ENCODE measurements around the gene UBA7.

The UBA7 gene, protein sequence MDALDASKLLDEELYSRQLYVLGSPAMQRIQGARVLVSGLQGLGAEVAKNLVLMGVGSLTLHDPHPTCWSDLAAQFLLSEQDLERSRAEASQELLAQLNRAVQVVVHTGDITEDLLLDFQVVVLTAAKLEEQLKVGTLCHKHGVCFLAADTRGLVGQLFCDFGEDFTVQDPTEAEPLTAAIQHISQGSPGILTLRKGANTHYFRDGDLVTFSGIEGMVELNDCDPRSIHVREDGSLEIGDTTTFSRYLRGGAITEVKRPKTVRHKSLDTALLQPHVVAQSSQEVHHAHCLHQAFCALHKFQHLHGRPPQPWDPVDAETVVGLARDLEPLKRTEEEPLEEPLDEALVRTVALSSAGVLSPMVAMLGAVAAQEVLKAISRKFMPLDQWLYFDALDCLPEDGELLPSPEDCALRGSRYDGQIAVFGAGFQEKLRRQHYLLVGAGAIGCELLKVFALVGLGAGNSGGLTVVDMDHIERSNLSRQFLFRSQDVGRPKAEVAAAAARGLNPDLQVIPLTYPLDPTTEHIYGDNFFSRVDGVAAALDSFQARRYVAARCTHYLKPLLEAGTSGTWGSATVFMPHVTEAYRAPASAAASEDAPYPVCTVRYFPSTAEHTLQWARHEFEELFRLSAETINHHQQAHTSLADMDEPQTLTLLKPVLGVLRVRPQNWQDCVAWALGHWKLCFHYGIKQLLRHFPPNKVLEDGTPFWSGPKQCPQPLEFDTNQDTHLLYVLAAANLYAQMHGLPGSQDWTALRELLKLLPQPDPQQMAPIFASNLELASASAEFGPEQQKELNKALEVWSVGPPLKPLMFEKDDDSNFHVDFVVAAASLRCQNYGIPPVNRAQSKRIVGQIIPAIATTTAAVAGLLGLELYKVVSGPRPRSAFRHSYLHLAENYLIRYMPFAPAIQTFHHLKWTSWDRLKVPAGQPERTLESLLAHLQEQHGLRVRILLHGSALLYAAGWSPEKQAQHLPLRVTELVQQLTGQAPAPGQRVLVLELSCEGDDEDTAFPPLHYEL

DNA sequence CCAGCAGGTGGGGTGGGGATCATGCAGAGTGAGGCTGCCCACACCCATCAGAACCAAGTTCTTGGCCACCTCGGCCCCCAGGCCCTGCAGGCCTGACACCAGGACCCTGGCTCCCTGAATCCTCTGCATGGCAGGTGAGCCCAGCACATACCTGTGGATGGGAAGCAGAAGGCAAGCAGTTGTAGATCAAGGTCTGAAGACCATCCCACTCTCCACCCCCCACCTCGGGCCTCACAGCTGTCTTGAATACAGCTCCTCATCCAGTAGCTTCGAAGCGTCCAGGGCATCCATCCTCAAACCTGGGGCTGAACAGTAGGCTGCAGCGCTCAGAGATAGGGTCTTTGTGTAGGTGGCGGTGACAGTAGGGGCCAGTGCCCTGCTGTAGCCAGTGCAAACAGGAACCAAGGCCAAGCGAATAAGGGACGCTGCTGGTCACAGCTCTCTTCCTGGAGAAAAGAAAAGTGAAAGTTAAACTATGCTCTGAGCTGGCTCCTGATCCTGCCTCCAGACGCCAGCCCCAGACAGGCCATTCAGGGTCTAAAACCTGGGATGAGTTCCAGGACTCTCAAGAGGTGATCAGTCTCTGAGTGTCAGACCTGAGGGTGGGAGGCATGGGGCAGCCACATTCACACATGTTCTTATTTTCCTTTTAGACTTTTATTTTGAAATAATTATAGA is at the start of gene UBA7:
TSS of gene UBA7 (minus strand) at position 457 of the 678 bp plus-strand sequence. CDS start at position 291, 166 bp downstream.
- Mint-ChIP-seq H3K4me3 (peak within 1 kb of the TSS; percentile 93), H3K36me3 (ENCODE audit: insufficient read depth) (peaks cover 18% of the 10 kb centered on the region), H3K27me3 (no peaks in the 10 kb centered on the region), H3K9me3 (no peaks in the 10 kb centered on the region), H3K27ac (ENCODE audit: low read depth) (peak within 1 kb of the TSS; percentile 93), H3K4me1 (peaks cover 22% of the 10 kb centered on the region)
- DNase-seq (ENCODE audit: low spot score in 2 of 2) (no peak), ATAC-seq (replicated peaks; ENCODE audit: extremely low read depth, poor library complexity, severe bottlenecking) (peak; percentile 85)

DNA sequence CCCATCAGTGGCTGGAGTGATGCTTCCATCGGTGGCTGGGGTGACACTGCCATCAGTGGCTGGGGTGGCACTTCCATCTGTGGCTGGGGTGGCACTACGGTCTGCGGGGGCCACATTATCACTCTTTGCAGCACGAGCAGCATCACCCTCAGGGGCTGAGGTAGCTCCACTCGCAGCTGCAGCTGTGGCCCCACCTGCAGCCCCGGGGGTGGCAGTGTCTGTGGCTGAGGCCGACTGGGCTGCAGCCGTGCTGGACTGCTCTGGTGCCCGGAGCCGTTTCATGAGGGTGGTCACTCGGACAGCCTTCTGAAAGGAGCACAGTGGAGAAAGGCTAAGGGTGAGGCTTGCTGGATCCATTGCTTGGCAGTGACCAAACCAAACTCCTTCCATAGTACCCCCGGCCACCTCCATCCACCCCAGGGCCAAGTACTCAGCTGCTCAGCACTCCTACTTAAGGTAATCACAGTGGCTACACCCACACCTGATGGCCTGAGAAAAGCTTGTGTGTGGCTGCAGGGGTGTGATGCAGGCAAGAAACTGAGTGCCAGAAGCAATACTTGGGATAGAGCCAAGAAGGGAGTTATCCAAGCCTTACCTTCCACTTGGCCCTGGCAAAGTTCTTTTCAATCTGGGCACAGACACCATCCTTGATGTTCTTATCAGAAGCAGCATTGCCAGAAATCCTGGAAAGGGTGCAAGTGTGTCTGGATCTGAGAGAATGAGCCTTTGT is 46.0 kb upstream of the UBA7 start:
- H3K9me3 Mint-ChIP-seq = no peaks in the 10 kb centered on the region
- H3K27ac Mint-ChIP-seq (ENCODE audit: low read depth) = no peak overlapping the region
- H3K36me3 Mint-ChIP-seq (ENCODE audit: insufficient read depth) = peaks cover 2% of the 10 kb centered on the region
- H3K4me3 Mint-ChIP-seq = no peak overlapping the region
- no peak for ATAC-seq (replicated peaks; ENCODE audit: extremely low read depth, poor library complexity, severe bottlenecking)
- H3K27me3 Mint-ChIP-seq = peaks cover 31% of the 10 kb centered on the region
- H3K4me1 Mint-ChIP-seq = peaks cover 6% of the 10 kb centered on the region
- no peak for DNase-seq (ENCODE audit: low spot score in 2 of 2)

GRCh38 chr3:49856181-49857005 is 42.6 kb upstream of the UBA7 start, which contains the start of gene TRAIP:
TSS of gene TRAIP (minus strand) at chr3:49856564. CDS start at chr3:49856453, 111 bp downstream.
- Mint-ChIP-seq H3K36me3 (ENCODE audit: insufficient read depth) (peaks cover 2% of the 10 kb centered on the region), H3K4me3 (peak within 1 kb of the TSS; percentile 80), H3K9me3 (no peaks in the 10 kb centered on the region), H3K27me3 (no peaks in the 10 kb centered on the region), H3K4me1 (peaks cover 6% of the 10 kb centered on the region), H3K27ac (ENCODE audit: low read depth) (peak within 1 kb of the TSS; percentile 82)
- DNase-seq (ENCODE audit: low spot score in 2 of 2) (peak; percentile 92 to 96), ATAC-seq (replicated peaks; ENCODE audit: extremely low read depth, poor library complexity, severe bottlenecking) (peak; percentile 98)

GRCh38 chr3:49855662-49856061 is 41.9 kb upstream of the UBA7 start:
- peaks cover 2% of the 10 kb centered on the region for H3K36me3 Mint-ChIP-seq (ENCODE audit: insufficient read depth)
- peak overlapping the region; percentile 80 for H3K4me3 Mint-ChIP-seq
- H3K9me3 Mint-ChIP-seq = no peaks in the 10 kb centered on the region
- ATAC-seq (replicated peaks; ENCODE audit: extremely low read depth, poor library complexity, severe bottlenecking) (no peak), DNase-seq (ENCODE audit: low spot score in 2 of 2) (no peak)
- peak overlapping the region; percentile 82 for H3K27ac Mint-ChIP-seq (ENCODE audit: low read depth)
- H3K4me1 Mint-ChIP-seq = peaks cover 6% of the 10 kb centered on the region
- no peaks in the 10 kb centered on the region for H3K27me3 Mint-ChIP-seq

- DNase-seq (ENCODE audit: low spot score in 2 of 2) = no peak
- Mint-ChIP-seq H3K27me3 (no peaks in the 10 kb centered on the region), H3K27ac (ENCODE audit: low read depth) (no peak overlapping the region), H3K36me3 (ENCODE audit: insufficient read depth) (peaks cover 2% of the 10 kb centered on the region), H3K4me3 (no peak overlapping the region), H3K9me3 (no peaks in the 10 kb centered on the region), H3K4me1 (no peaks in the 10 kb centered on the region)
- ATAC-seq (replicated peaks; ENCODE audit: extremely low read depth, poor library complexity, severe bottlenecking) = no peak
These were observed 31.9 kb upstream of the UBA7 start for GRCh38 chr3:49845694-49846093.

- DNase-seq (ENCODE audit: low spot score in 2 of 2) (no peak), ATAC-seq (replicated peaks; ENCODE audit: extremely low read depth, poor library complexity, severe bottlenecking) (no peak)
- Mint-ChIP-seq H3K36me3 (ENCODE audit: insufficient read depth) (peaks cover 2% of the 10 kb centered on the region), H3K4me3 (no peak overlapping the region), H3K27ac (ENCODE audit: low read depth) (no peak overlapping the region), H3K4me1 (no peaks in the 10 kb centered on the region), H3K27me3 (no peaks in the 10 kb centered on the region), H3K9me3 (no peaks in the 10 kb centered on the region)
These were observed 30.9 kb upstream of the UBA7 start for GRCh38 chr3:49844464-49845183.

GRCh38 chr3:49842843-49843517 is 29.2 kb upstream of the UBA7 start:
- no peaks in the 10 kb centered on the region for H3K4me1 Mint-ChIP-seq
- H3K36me3 Mint-ChIP-seq (ENCODE audit: insufficient read depth) = peaks cover under 1% of the 10 kb centered on the region
- H3K27me3 Mint-ChIP-seq = no peaks in the 10 kb centered on the region
- DNase-seq (ENCODE audit: low spot score in 2 of 2) (no peak), ATAC-seq (replicated peaks; ENCODE audit: extremely low read depth, poor library complexity, severe bottlenecking) (no peak)
- no peak overlapping the region for H3K27ac Mint-ChIP-seq (ENCODE audit: low read depth)
- H3K9me3 Mint-ChIP-seq = no peaks in the 10 kb centered on the region
- H3K4me3 Mint-ChIP-seq = no peak overlapping the region

- Mint-ChIP-seq H3K9me3 (no peaks in the 10 kb centered on the region), H3K4me1 (no peaks in the 10 kb centered on the region), H3K27ac (ENCODE audit: low read depth) (no peak overlapping the region), H3K36me3 (ENCODE audit: insufficient read depth) (peaks cover under 1% of the 10 kb centered on the region), H3K4me3 (no peak overlapping the region), H3K27me3 (no peaks in the 10 kb centered on the region)
- ATAC-seq (replicated peaks; ENCODE audit: extremely low read depth, poor library complexity, severe bottlenecking) = no peak
- no peak for DNase-seq (ENCODE audit: low spot score in 2 of 2)
These were observed 28.1 kb upstream of the UBA7 start for GRCh38 chr3:49841806-49842205.

DNA sequence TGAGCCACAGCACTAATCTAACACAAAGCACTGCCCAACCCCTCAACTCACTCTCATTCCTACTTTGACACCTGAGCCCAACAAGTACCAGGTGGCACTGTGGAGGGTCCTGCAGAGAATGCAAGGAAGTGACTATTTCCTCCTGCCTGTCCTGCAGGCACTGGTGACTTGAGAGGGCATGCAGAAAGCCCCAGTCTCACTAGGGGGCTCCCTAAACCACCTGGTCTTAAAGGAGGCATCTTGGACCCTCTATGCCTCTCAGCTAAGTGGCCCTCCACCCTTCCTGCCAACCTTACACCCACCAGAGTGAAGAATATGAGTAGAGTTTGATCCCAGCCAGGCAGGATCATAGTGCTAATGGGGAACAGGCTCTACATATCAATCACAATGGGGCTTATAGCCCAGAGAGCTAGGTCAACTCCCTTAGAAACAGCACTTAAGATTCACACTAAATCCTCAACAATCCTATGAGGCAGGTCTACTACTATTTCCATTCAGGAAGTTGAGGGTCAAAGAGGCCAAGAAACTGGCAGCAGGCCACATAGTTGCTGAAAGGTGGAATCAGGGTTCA is 27.5 kb upstream of the UBA7 start:
- H3K9me3 Mint-ChIP-seq = no peaks in the 10 kb centered on the region
- DNase-seq (ENCODE audit: low spot score in 2 of 2) = no peak
- H3K4me3 Mint-ChIP-seq = no peak overlapping the region
- no peak for ATAC-seq (replicated peaks; ENCODE audit: extremely low read depth, poor library complexity, severe bottlenecking)
- H3K27ac Mint-ChIP-seq (ENCODE audit: low read depth) = no peak overlapping the region
- no peaks in the 10 kb centered on the region for H3K27me3 Mint-ChIP-seq
- H3K4me1 Mint-ChIP-seq = no peaks in the 10 kb centered on the region
- H3K36me3 Mint-ChIP-seq (ENCODE audit: insufficient read depth) = peaks cover 1% of the 10 kb centered on the region

GRCh38 chr3:49840388-49840787 is 26.6 kb upstream of the UBA7 start:
- no peak overlapping the region for H3K27ac Mint-ChIP-seq (ENCODE audit: low read depth)
- no peaks in the 10 kb centered on the region for H3K9me3 Mint-ChIP-seq
- peaks cover 1% of the 10 kb centered on the region for H3K36me3 Mint-ChIP-seq (ENCODE audit: insufficient read depth)
- H3K27me3 Mint-ChIP-seq = no peaks in the 10 kb centered on the region
- ATAC-seq (replicated peaks; ENCODE audit: extremely low read depth, poor library complexity, severe bottlenecking) (no peak), DNase-seq (ENCODE audit: low spot score in 2 of 2) (no peak)
- H3K4me3 Mint-ChIP-seq = no peak overlapping the region
- no peaks in the 10 kb centered on the region for H3K4me1 Mint-ChIP-seq
